ENCODE results near the gene RALGAPB.
"Not testable (repeated sequence)": the region's sequence is repeated elsewhere in the genome, so short reads cannot be mapped to it uniquely, and the experiment has no call there.

The RALGAPB gene

DNA sequence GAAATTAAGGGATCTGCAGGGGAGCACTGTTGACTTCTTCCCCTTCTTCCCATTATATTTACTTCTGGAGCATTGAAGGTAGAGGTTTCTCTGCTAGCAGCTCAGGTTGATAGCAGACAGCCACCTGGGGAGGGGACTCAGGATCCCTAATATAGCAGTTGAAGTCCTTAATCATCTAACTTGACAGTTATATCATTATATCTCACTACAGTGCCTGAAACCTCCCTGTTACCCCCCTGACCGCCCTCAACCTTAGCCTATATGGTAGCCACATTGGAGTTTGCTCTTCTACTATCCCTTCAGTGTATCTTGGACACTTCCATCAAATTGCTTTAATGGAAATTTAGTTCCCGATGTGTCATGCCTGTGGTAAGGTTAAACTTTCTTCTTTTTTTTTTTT lies 7.0 kb downstream of the RALGAPB start:
- Histone ChIP-seq H3K27me3 (ENCODE audit: control insufficient read depth in 2 of 2, insufficient read depth in 2 of 2, low read length in 2 of 2) (no peaks in the 10 kb centered on the region), H3K36me3 (ENCODE audit: control insufficient read depth in 2 of 2, insufficient read depth in 2 of 2, low read length in 2 of 2) (peaks cover 2 to 10% of the 10 kb centered on the region in 2 donors), H3K4me1 (ENCODE audit: control insufficient read depth in 2 of 2, insufficient read depth in 2 of 2, low read length in 2 of 2) (no peaks in the 10 kb centered on the region), H3K9ac (ENCODE audit: low read depth in 1 of 2, low read length in 2 of 2) (no peak overlapping the region), H3K4me3 (ENCODE audit: low read length in 2 of 2) (no peak overlapping the region), H3K9me3 (ENCODE audit: control insufficient read depth in 2 of 2, low read length in 2 of 2) (no peaks in the 10 kb centered on the region), H3K27ac (ENCODE audit: low read depth in 2 of 2, low read length in 2 of 2) (no peak overlapping the region)

DNA sequence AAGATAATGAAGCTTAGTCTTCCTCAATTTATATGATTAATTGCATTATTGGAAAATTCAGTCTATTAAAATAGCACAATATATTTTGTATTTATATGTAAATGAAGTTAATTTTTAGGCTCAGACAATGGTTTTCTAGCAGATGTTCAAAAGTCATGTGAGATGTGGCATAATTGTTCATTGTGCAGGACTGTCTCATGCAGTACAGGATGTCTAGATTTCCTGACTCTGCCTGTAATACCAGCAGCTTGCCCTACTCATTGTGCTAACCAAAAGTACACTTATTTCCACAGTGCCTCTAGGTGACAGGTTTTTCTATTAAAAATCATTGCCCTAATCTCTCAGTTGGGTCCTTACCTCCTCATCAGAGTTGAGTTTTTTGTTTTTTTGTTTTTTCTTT lies 12.4 kb downstream of the RALGAPB start:
- H3K4me3 ChIP-seq (ENCODE audit: low read length in 2 of 2): no peak overlapping the region
- no peaks in the 10 kb centered on the region for H3K27me3 ChIP-seq (ENCODE audit: control insufficient read depth in 2 of 2, insufficient read depth in 2 of 2, low read length in 2 of 2)
- no peak overlapping the region for H3K27ac ChIP-seq (ENCODE audit: low read depth in 2 of 2, low read length in 2 of 2)
- peaks cover 15 to 28% of the 10 kb centered on the region in 2 donors for H3K36me3 ChIP-seq (ENCODE audit: control insufficient read depth in 2 of 2, insufficient read depth in 2 of 2, low read length in 2 of 2)
- no peaks in the 10 kb centered on the region for H3K9me3 ChIP-seq (ENCODE audit: control insufficient read depth in 2 of 2, low read length in 2 of 2)
- H3K4me1 ChIP-seq (ENCODE audit: control insufficient read depth in 2 of 2, insufficient read depth in 2 of 2, low read length in 2 of 2): no peaks in the 10 kb centered on the region
- no peak overlapping the region for H3K9ac ChIP-seq (ENCODE audit: low read depth in 1 of 2, low read length in 2 of 2)

DNA sequence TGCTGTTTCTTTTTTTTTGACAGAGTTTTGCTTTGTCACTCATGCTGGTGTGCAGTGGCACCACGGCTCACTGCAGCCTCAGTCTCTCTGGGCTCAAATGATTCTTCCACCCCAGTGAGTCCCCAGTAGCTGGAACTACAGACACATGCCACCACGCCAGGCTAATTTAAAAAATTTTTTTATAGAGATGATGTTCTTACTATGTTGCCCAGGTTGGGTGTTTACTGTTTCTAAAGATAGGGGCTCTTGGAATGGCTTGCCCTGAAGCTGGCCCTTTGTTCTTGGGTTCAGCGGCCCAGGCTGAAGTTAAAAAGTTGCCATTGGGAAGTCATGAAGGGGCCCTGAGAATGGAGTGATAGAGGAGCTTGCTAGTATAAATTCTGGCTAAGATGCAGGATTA lies 16.5 kb downstream of the RALGAPB start:
- H3K4me1 ChIP-seq (ENCODE audit: control insufficient read depth in 2 of 2, insufficient read depth in 2 of 2, low read length in 2 of 2): no peaks in the 10 kb centered on the region

DNA sequence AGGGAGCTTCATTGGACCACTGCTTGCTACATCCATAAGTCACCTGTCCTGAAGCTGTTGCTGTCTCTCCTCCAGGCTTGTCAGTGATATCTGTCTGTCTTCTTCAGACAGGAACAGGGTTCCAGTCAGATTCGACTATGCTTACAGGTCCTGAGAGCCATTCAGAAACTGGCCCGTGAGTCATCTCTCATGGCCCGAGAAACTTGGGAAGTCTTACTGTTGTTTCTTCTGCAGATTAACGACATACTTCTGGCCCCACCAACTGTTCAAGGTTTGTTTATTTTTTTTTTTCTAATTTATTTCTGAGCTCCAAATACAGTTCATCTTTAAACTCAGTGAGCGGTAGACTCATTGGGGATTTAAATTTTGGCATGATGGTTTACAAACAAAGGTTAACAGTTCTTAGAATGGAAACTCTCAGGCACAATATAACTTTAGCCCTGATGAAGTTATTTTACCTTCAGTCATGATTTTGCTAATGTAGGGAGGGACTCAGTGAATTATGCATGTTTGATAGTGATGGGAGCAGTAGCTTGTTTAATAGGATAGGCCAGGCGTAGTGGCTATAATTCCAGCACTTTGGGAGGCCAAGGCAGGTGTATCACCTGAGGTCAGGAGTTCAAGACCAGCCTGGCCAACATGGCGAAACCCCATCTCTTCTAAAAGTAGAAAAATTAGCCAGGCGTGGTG lies 24.7 kb downstream of the RALGAPB start:
- Histone ChIP-seq H3K27me3 (ENCODE audit: control insufficient read depth in 2 of 2, insufficient read depth in 2 of 2, low read length in 2 of 2) (no peaks in the 10 kb centered on the region), H3K36me3 (ENCODE audit: control insufficient read depth in 2 of 2, insufficient read depth in 2 of 2, low read length in 2 of 2) (peaks cover 46 to 64% of the 10 kb centered on the region in 2 donors), H3K27ac (ENCODE audit: low read depth in 2 of 2, low read length in 2 of 2) (no peak overlapping the region), H3K9me3 (ENCODE audit: control insufficient read depth in 2 of 2, low read length in 2 of 2) (no peaks in the 10 kb centered on the region), H3K4me3 (ENCODE audit: low read length in 2 of 2) (no peak overlapping the region), H3K4me1 (ENCODE audit: control insufficient read depth in 2 of 2, insufficient read depth in 2 of 2, low read length in 2 of 2) (no peaks in the 10 kb centered on the region), H3K9ac (ENCODE audit: low read depth in 1 of 2, low read length in 2 of 2) (no peak overlapping the region)

More for the DNA sequence above, 16.5 kb downstream of the RALGAPB start:
- no peak overlapping the region for H3K9ac ChIP-seq (ENCODE audit: low read depth in 1 of 2, low read length in 2 of 2)
- H3K27ac ChIP-seq (ENCODE audit: low read depth in 2 of 2, low read length in 2 of 2): no peak overlapping the region
- H3K9me3 ChIP-seq (ENCODE audit: control insufficient read depth in 2 of 2, low read length in 2 of 2): no peaks in the 10 kb centered on the region
- H3K36me3 ChIP-seq (ENCODE audit: control insufficient read depth in 2 of 2, insufficient read depth in 2 of 2, low read length in 2 of 2): peaks cover 29 to 37% of the 10 kb centered on the region in 2 donors
- no peaks in the 10 kb centered on the region for H3K27me3 ChIP-seq (ENCODE audit: control insufficient read depth in 2 of 2, insufficient read depth in 2 of 2, low read length in 2 of 2)
- H3K4me3 ChIP-seq (ENCODE audit: low read length in 2 of 2): no peak overlapping the region

DNA sequence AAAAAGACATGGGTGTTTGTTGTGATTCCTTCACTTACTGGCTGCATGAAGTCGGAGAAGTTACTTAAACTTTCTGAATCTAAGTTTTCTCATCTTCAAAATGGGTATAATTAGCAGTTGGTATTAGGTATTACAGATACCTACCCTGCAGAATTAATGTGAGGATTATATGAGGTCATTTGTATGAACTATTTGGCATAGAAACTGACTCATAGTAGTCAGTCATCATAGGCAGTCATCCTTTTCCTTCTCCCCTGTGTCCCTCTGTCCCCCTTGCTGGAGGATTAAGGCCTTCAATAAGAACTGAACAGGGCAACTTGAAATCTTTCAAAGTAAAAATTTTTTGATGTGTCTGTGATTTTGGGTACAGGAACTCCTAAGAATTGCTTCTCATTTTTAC lies 26.3 kb downstream of the RALGAPB start:
- no peaks in the 10 kb centered on the region for H3K27me3 ChIP-seq (ENCODE audit: control insufficient read depth in 2 of 2, insufficient read depth in 2 of 2, low read length in 2 of 2)
- H3K9ac ChIP-seq (ENCODE audit: low read depth in 1 of 2, low read length in 2 of 2): no peak overlapping the region
- H3K9me3 ChIP-seq (ENCODE audit: control insufficient read depth in 2 of 2, low read length in 2 of 2): no peaks in the 10 kb centered on the region
- H3K36me3 ChIP-seq (ENCODE audit: control insufficient read depth in 2 of 2, insufficient read depth in 2 of 2, low read length in 2 of 2): peaks cover 44 to 68% of the 10 kb centered on the region in 2 donors
- H3K4me3 ChIP-seq (ENCODE audit: low read length in 2 of 2): no peak overlapping the region
- no peak overlapping the region for H3K27ac ChIP-seq (ENCODE audit: low read depth in 2 of 2, low read length in 2 of 2)
- no peaks in the 10 kb centered on the region for H3K4me1 ChIP-seq (ENCODE audit: control insufficient read depth in 2 of 2, insufficient read depth in 2 of 2, low read length in 2 of 2)

DNA sequence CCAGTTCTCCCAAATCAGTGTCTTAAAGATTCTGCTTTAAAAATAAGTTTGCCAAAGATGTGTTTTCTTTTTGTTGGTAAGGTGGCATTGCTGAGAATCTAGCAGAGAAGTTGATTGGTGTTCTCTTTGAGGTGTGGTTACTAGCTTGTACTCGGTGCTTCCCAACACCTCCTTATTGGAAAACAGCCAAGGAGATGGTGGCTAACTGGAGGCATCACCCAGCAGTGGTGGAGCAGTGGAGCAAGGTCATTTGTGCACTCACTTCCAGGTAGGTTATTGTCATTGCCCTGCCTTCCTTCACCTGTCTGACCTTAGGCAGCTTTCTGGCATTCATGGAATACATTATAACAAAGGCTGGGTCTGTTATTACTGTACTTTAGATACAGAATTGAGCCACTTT lies 26.7 kb downstream of the RALGAPB start:
- H3K4me3 ChIP-seq (ENCODE audit: low read length in 2 of 2): no peak overlapping the region
- no peaks in the 10 kb centered on the region for H3K4me1 ChIP-seq (ENCODE audit: control insufficient read depth in 2 of 2, insufficient read depth in 2 of 2, low read length in 2 of 2)
- no peaks in the 10 kb centered on the region for H3K27me3 ChIP-seq (ENCODE audit: control insufficient read depth in 2 of 2, insufficient read depth in 2 of 2, low read length in 2 of 2)
- peaks cover 42 to 70% of the 10 kb centered on the region in 2 donors for H3K36me3 ChIP-seq (ENCODE audit: control insufficient read depth in 2 of 2, insufficient read depth in 2 of 2, low read length in 2 of 2)
- H3K9me3 ChIP-seq (ENCODE audit: control insufficient read depth in 2 of 2, low read length in 2 of 2): no peaks in the 10 kb centered on the region
- H3K27ac ChIP-seq (ENCODE audit: low read depth in 2 of 2, low read length in 2 of 2): no peak overlapping the region
- no peak overlapping the region for H3K9ac ChIP-seq (ENCODE audit: low read depth in 1 of 2, low read length in 2 of 2)

DNA sequence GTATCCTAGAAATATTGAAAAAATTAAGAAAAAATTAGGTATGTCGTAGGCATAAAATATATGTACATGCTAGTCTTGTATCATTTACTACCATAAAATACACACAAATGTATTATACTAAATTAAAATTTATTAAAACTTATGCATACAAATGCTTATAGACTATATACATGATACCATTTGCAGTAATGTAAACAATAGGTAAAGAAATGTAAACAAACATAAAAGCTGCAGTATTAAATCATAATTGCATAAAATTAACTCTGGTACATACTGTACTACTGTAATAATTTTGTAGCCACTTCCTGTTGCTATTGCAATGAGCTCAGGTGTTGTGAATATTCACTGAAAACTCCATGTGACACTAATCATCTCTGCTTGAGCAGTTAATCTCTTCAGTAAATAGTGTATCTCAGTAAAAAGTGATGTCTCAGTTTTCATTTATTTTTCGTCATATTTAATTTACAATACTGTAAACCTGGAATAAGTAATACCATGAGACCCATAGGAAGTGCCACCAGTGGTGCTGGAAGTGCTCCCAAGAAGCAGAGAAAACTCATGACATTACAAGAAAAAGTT lies 29.3 kb downstream of the RALGAPB start:
- H3K27ac ChIP-seq (ENCODE audit: low read depth in 2 of 2, low read length in 2 of 2): no peak overlapping the region
- no peaks in the 10 kb centered on the region for H3K9me3 ChIP-seq (ENCODE audit: control insufficient read depth in 2 of 2, low read length in 2 of 2)
- H3K9ac ChIP-seq (ENCODE audit: low read depth in 1 of 2, low read length in 2 of 2): no peak overlapping the region

DNA sequence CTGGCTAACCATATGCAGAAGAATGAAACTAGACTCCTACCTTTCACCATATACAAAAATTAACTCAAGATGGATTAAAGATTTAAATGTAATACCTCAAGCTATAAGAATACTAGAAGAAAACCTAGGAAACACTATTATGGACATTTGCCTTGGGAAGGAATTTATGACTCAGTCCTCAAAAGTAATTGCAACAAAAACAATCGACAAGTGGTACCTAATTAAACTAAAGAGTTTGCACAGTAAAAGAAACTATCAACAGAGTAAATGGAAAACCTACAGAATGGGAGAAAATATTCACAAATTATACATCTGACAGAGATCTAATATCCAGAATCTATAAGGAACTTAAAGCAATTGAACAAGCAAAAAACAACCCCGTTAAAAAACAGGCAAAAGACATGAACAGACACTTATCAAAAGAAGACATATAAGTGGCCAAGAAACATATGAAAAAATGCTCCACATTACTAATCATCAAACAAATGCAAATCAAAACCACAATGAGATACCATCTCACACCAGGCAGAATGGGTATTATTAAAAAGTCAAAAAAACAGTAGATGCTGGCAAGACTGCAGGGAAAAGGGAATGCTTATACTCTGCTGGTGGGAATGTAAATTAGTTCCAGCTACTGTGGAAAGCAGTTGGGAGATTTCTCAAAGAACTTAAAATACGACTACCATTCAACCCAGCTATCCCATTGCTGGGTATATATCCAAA lies 31.9 kb downstream of the RALGAPB start:
- Histone ChIP-seq H3K9me3 (ENCODE audit: control insufficient read depth in 2 of 2, low read length in 2 of 2) (no peaks in the 10 kb centered on the region), H3K27me3 (ENCODE audit: control insufficient read depth in 2 of 2, insufficient read depth in 2 of 2, low read length in 2 of 2) (no peaks in the 10 kb centered on the region), H3K4me3 (ENCODE audit: low read length in 2 of 2) (no peak overlapping the region), H3K36me3 (ENCODE audit: control insufficient read depth in 2 of 2, insufficient read depth in 2 of 2, low read length in 2 of 2) (peaks cover 30 to 54% of the 10 kb centered on the region in 2 donors), H3K4me1 (ENCODE audit: control insufficient read depth in 2 of 2, insufficient read depth in 2 of 2, low read length in 2 of 2) (no peaks in the 10 kb centered on the region), H3K27ac (ENCODE audit: low read depth in 2 of 2, low read length in 2 of 2) (no peak overlapping the region), H3K9ac (ENCODE audit: low read depth in 1 of 2, low read length in 2 of 2) (no peak overlapping the region)

More for the DNA sequence above, 29.3 kb downstream of the RALGAPB start:
- Histone ChIP-seq H3K4me1 (ENCODE audit: control insufficient read depth in 2 of 2, insufficient read depth in 2 of 2, low read length in 2 of 2) (no peaks in the 10 kb centered on the region), H3K4me3 (ENCODE audit: low read length in 2 of 2) (no peak overlapping the region), H3K27me3 (ENCODE audit: control insufficient read depth in 2 of 2, insufficient read depth in 2 of 2, low read length in 2 of 2) (no peaks in the 10 kb centered on the region), H3K36me3 (ENCODE audit: control insufficient read depth in 2 of 2, insufficient read depth in 2 of 2, low read length in 2 of 2) (peaks cover 30 to 63% of the 10 kb centered on the region in 2 donors)

DNA sequence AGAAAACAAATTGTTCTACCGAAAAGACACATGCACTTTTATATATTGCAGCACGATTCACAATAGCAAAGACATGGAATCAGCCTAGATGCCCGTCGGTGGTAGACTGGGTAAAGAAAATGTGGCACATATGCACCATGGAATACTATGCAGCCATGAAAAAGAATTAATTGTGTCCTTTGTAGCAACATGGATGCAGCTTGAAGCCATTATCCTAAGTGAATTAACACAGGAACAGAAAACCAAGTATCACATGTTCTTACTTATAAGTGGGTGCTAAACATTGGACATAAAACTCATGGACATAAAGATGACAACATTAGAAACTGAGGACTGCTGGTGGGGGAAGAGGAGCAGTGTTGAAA lies 32.4 kb downstream of the RALGAPB start:
- H3K4me1 ChIP-seq (ENCODE audit: control insufficient read depth in 2 of 2, insufficient read depth in 2 of 2, low read length in 2 of 2): no peaks in the 10 kb centered on the region
- H3K9me3 ChIP-seq (ENCODE audit: control insufficient read depth in 2 of 2, low read length in 2 of 2): no peaks in the 10 kb centered on the region
- no peak overlapping the region for H3K4me3 ChIP-seq (ENCODE audit: low read length in 2 of 2)
- H3K9ac ChIP-seq (ENCODE audit: low read depth in 1 of 2, low read length in 2 of 2): no peak overlapping the region
- H3K36me3 ChIP-seq (ENCODE audit: control insufficient read depth in 2 of 2, insufficient read depth in 2 of 2, low read length in 2 of 2): peaks cover 31 to 58% of the 10 kb centered on the region in 2 donors
- no peak overlapping the region for H3K27ac ChIP-seq (ENCODE audit: low read depth in 2 of 2, low read length in 2 of 2)
- H3K27me3 ChIP-seq (ENCODE audit: control insufficient read depth in 2 of 2, insufficient read depth in 2 of 2, low read length in 2 of 2): no peaks in the 10 kb centered on the region

DNA sequence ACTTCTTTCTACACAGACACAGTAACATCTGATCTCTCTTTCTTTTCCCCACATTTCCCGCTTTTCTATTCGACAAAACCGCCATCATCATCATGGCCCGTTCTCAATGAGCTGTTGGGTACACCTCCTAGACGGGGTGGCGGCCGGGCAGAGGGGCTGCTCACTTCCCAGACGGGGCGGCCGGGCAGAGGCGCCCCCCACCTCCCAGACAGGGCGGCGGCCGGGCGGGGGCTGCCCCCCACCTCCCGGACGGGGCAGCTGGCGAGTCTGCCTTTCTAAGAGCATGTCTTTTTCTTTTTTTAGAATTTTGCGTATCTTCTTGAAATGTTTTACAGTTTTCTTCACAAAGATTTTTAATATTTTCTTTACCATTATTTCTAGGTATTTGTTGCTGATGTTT lies 39.1 kb downstream of the RALGAPB start:
- not testable (repeated sequence) for H3K27ac ChIP-seq (ENCODE audit: low read depth in 2 of 2, low read length in 2 of 2); H3K4me1 ChIP-seq (ENCODE audit: control insufficient read depth in 2 of 2, insufficient read depth in 2 of 2, low read length in 2 of 2); H3K4me3 ChIP-seq (ENCODE audit: low read length in 2 of 2); H3K9ac ChIP-seq (ENCODE audit: low read depth in 1 of 2, low read length in 2 of 2); H3K27me3 ChIP-seq (ENCODE audit: control insufficient read depth in 2 of 2, insufficient read depth in 2 of 2, low read length in 2 of 2); H3K9me3 ChIP-seq (ENCODE audit: control insufficient read depth in 2 of 2, low read length in 2 of 2)
- peaks cover 30 to 33% of the 10 kb centered on the region in 2 donors for H3K36me3 ChIP-seq (ENCODE audit: control insufficient read depth in 2 of 2, insufficient read depth in 2 of 2, low read length in 2 of 2)
